ENCODE data around the gene KCNJ13. TPM values are rescaled to one million over a fixed set of nuclear protein-coding genes. Genes with fewer than 3 reads are reported as not detected.

The KCNJ13 gene
- total RNA-seq, 4 donors from 2014 or later: not detected

GRCh38 chr2:232771870-232772269 is 4.5 kb downstream of the KCNJ13 start:
- H3K27me3 ChIP-seq: no peaks in the 10 kb centered on the region
- WGBS, 2 donors (ENCODE audit: low coverage in 1 of 2): 100% methylated on average over 1 of the region's 1 CpG
- H3K4me1 ChIP-seq: peaks cover 0 to 4% (median 0%) of the 10 kb centered on the region in 4 donors
- no peak overlapping the region for H3K4me3 ChIP-seq
- peaks cover 0 to 11% (median 3%) of the 10 kb centered on the region in 4 donors for H3K36me3 ChIP-seq
- no peak overlapping the region for H3K27ac ChIP-seq
- no peaks in the 10 kb centered on the region for H3K9me3 ChIP-seq
- no peak for TF ChIP-seq CTCF (IDR thresholded peaks at IDR 0.05)
- no peak for DNase-seq
- intact Hi-C loops (cut with DNase I; ENCODE audit: low total_unique reads): no loop called here
- in situ Hi-C loops (cut with MboI; ENCODE audit: low pct_ligation_motif_present in 1 of 4, low pct_unique_long_range_greater_than_20kb in 1 of 4, low sequenced_read_pairs in 3 of 4): no loop called here

- intact Hi-C loops (cut with DNase I; ENCODE audit: low total_unique reads): no loop called here
- Histone ChIP-seq H3K27me3 (no peaks in the 10 kb centered on the region), H3K4me3 (no peak overlapping the region), H3K9me3 (no peaks in the 10 kb centered on the region), H3K27ac (no peak overlapping the region), H3K36me3 (peaks cover 0 to 11% (median 3%) of the 10 kb centered on the region in 4 donors), H3K4me1 (peaks cover 0 to 4% (median 0%) of the 10 kb centered on the region in 4 donors)
- TF ChIP-seq CTCF (IDR thresholded peaks at IDR 0.05) (no peak), EP300 (IDR thresholded peaks at IDR 0.05; ENCODE audit: low read depth) (no peak), POLR2A (IDR thresholded peaks at IDR 0.05) (no peak), POLR2AphosphoS5 (IDR thresholded peaks at IDR 0.05) (no peak)
- in situ Hi-C loops (cut with MboI; ENCODE audit: low pct_ligation_motif_present in 1 of 4, low pct_unique_long_range_greater_than_20kb in 1 of 4, low sequenced_read_pairs in 3 of 4): no loop called here
- no peak for DNase-seq
Measured at GRCh38 chr2:232770207-232770606, 6.2 kb downstream of the KCNJ13 start.

GRCh38 chr2:232767866-232768265 is 8.5 kb downstream of the KCNJ13 start:
- H3K4me3 ChIP-seq: no peak overlapping the region
- DNase-seq: no peak
- in situ Hi-C loops (cut with MboI; ENCODE audit: low pct_ligation_motif_present in 1 of 4, low pct_unique_long_range_greater_than_20kb in 1 of 4, low sequenced_read_pairs in 3 of 4): no loop called here
- peaks cover 0 to 26% (median 6%) of the 10 kb centered on the region in 4 donors for H3K36me3 ChIP-seq
- H3K27ac ChIP-seq: no peak overlapping the region
- H3K27me3 ChIP-seq: no peaks in the 10 kb centered on the region
- H3K4me1 ChIP-seq: peaks cover 0 to 4% (median 0%) of the 10 kb centered on the region in 4 donors
- H3K9me3 ChIP-seq: no peaks in the 10 kb centered on the region
- intact Hi-C loops (cut with DNase I; ENCODE audit: low total_unique reads): no loop called here
- TF ChIP-seq EP300 (IDR thresholded peaks at IDR 0.05; ENCODE audit: low read depth): no peak
- no peak for TF ChIP-seq POLR2AphosphoS5 (IDR thresholded peaks at IDR 0.05)
- no peak for TF ChIP-seq CTCF (IDR thresholded peaks at IDR 0.05)
- no peak for TF ChIP-seq POLR2A (IDR thresholded peaks at IDR 0.05)
- 98 to 100% methylated on average over 1 of the region's 1 CpG for WGBS, 2 donors (ENCODE audit: low coverage in 1 of 2)

GRCh38 chr2:232761301-232761907 is 15.0 kb downstream of the KCNJ13 start:
- TF ChIP-seq POLR2A (IDR thresholded peaks at IDR 0.05) (no peak), CTCF (IDR thresholded peaks at IDR 0.05) (peak; percentile 28 to 49 (median 44)), EP300 (IDR thresholded peaks at IDR 0.05; ENCODE audit: low read depth) (no peak), POLR2AphosphoS5 (IDR thresholded peaks at IDR 0.05) (no peak)
- no peak overlapping the region for H3K4me3 ChIP-seq
- WGBS, 2 donors (ENCODE audit: low coverage in 1 of 2): 48 to 63% methylated on average over 3 of the region's 3 CpGs
- in situ Hi-C loops (cut with MboI; ENCODE audit: low pct_ligation_motif_present in 1 of 4, low pct_unique_long_range_greater_than_20kb in 1 of 4, low sequenced_read_pairs in 3 of 4): no loop called here
- intact Hi-C loops (cut with DNase I; ENCODE audit: low total_unique reads): no loop called here
- H3K27ac ChIP-seq: no peak overlapping the region
- peak; percentile 23 for DNase-seq
- no peaks in the 10 kb centered on the region for H3K4me1 ChIP-seq
- H3K9me3 ChIP-seq: no peaks in the 10 kb centered on the region
- peaks cover 0 to 26% (median 12%) of the 10 kb centered on the region in 4 donors for H3K36me3 ChIP-seq
- no peaks in the 10 kb centered on the region for H3K27me3 ChIP-seq

All from transverse colon (tissue), 4 donors.